NCI-H1436 treated with DMSO at 0.1 percent for 48 hours (cell line): ENCODE results near the gene TALDO1.
A peak's percentile ranks its signal among the peaks of the same experiment; 100 is the strongest.

ENCODE experiments used
- DNase-seq: peaks from one replicate; lab custom pipeline; 2025; lab: John Stamatoyannopoulos, UW

The TALDO1 gene

GRCh38 chr11:747158-748006 is at the start of gene TALDO1:
Gene TALDO1, plus strand, starts transcription at chr11:747464. Its CDS starts 18 bp downstream, at chr11:747482.
- peak; percentile 29 for DNase-seq

GRCh38 chr11:697811-698311 is 49.4 kb upstream of the TALDO1 start:
- no peak for DNase-seq

- DNase-seq: no peak
Observed at GRCh38 chr11:698493-699115, 48.7 kb upstream of the TALDO1 start.

DNA sequence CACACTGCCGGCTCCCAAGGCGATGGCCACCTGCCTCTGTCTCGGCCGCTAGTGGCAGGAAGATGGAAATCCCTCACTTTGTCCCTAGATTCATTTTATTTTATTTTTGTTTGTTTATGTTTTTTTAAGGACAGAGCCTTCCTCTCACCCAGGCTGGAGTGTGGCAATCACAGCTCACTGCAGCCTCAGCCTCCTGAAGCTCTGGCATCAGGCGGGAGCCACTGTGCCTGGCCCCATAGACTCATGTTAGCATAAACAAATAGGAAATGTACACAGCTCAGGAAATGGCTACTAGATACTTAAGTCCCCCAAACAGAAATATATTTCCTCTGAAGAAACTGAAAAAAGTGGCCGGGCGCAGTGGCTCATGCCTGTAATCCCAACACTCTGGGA is 48.2 kb upstream of the TALDO1 start:
- DNase-seq: no peak

DNA sequence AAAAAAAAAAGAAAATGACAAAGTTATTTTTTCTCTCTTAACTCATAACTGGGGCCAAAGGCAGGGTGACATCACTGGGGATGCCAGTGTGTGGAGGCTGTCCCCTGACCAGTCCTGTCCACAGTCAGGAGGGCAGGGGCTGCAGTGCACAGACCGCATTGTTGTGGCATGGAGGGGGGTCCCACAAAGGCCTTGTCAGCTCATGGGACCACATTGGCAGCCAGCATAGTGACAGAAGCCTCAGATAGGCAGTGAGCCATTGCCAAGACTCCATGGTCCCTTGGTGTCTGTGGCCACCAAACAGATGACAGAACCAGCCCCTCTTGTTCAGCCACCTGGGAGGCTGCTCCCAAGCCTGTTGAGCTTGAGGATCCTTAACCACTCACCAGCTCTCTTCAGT is 47.5 kb upstream of the TALDO1 start:
- DNase-seq: no peak

DNA sequence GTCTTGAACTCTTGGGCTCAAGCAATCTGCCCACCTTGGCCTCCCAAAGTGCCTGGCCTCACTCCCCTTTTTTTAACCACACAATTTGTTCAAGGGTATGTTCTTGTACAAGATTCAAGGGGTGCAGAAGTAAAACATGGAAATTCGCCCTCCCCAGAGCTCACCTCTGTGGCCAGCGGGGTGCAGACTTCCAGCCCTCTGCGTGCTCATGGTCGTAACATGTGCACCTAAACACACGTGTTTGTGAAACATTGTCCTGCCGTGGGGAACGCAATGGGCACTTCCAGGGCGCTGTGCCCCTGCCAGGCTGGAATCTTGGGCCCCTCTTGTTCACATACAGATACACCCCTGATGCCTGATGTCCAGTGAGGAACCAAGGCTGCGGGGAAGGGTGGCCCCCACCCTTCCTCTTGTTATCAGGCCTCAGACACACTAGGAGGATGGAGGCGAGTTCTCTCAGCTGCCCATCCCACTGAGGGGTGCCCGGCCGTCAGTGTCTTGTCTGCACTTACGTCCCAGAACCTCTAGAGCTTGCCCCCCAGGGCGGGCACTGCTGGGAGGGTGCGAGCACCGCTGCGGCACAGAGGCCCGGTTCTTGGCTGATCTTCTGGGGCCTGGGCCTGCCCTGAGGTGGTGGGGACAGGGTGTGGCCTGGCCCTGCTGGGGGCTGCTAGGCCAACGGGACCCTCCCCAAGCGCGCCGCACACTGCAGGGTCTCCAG is 45.4 kb upstream of the TALDO1 start:
- DNase-seq: no peak

- no peak for DNase-seq
Observed at GRCh38 chr11:702462-703461, 44.5 kb upstream of the TALDO1 start.

GRCh38 chr11:703506-703905 is 43.8 kb upstream of the TALDO1 start:
- DNase-seq: no peak

GRCh38 chr11:704228-704674 is 43.0 kb upstream of the TALDO1 start:
- no peak for DNase-seq

- no peak for DNase-seq
Observed at GRCh38 chr11:704781-705645, 42.3 kb upstream of the TALDO1 start.

- DNase-seq: no peak
Observed at GRCh38 chr11:705646-706438, 41.4 kb upstream of the TALDO1 start, which contains the start of gene EPS8L2. Gene EPS8L2, plus strand, starts transcription at chr11:706231. Its CDS starts 3,177 bp downstream, at chr11:709408.

- no peak for DNase-seq
Observed at GRCh38 chr11:706439-706956, 40.8 kb upstream of the TALDO1 start.

DNA sequence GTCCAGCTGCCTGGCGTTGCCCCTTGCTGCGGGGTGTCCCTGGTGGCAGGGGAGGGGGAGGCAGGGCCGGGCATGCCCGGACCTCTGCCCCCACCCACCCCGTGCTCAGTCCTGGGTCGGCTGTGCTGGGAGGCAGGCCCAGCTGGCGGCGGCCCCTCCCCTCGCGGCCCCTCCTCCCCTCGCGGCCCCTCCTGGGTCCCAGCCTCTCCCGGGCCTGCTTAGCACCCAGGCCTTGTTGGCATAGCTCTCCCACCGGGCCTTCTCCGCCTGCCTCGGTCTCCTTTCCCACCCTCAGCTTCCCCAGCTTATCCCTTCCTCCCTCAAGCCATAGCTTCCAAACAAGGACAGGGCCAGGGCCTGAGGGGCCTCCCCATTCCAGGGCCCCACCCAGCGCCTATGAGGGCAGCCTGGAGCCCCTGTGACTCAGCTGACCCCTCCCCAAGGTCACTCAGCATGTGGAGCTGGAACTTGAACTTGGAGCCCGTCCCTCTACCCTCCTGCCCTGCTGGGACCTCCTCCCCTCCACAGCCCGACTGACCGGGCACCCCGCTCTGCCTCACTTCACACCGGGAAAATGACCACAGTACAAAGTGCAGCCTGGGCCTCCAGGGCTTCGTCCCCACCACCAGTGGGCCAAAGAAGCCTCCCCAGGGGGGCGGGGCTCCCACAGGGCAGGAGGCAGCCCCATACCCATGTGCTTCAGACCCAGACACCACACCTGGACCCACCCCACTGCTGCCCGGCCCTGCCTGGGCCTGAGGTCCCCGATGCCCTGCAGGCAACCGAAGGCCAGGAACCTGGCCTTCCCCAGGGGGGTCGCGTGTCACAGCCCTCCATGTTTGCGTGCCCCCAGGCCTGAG is 40.1 kb upstream of the TALDO1 start:
- no peak for DNase-seq

DNA sequence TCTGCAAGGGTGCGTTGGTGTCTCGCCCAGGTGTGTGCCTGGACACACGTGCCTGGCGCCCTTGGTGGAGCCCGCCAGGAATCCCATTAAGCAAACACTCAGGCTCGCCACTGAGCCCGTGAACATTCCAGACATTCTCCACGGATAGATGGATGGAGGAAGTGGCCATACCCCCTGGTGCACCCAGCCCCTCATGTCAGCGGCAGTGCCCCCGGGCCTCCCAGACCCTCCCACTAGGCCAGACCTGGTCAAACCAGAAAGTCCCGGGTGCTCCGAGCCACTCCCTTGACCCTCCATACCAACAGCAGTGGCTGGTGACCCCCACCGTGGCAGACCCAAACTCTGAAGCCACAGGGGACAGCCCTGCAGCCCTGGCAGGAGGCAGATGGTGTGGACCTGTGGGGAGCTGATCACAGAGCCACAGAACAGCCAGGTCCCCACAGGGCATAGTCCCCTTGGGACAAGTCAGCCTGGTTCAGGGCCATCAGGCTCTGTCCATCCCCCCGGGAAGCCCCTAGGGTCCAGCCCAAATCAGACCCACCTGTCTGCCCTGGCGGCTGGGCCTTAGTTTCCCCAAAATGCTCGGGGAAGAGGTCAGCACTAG is 39.3 kb upstream of the TALDO1 start:
- DNase-seq: no peak

DNA sequence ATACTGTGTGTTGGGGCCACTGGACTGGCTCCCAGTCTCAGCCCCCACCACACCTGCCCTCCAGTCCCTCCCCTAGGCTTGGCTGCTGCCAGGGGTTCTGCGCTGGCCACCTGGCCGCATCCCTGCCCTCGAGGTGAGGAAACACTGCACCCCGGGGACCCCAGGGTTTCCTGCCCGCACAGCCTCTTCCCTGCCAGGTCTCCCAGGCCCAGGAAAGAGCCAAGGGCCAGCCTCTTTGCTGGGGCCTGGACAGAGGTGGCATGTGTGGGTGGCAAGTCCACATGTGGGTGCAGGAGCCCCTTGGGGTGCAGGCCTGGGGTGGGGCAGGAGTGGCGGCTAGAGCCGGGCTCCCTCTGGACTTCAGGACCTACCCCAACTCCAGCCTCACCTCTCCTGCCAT is 38.8 kb upstream of the TALDO1 start:
- DNase-seq: no peak

- DNase-seq: no peak
Observed at GRCh38 chr11:709109-709997, 37.9 kb upstream of the TALDO1 start.

- no peak for DNase-seq
Observed at GRCh38 chr11:714436-714835, 32.8 kb upstream of the TALDO1 start.
